Right lobe of liver (tissue), 4 donors: ENCODE measurements around the gene CTNND2.

Experiments used
- POLR2A ChIP-seq: fragments of 450-650 bp; IDR thresholded peaks from one replicate; pipeline ENCODE4 v1.6.1; 2017; ENCODE audit warnings: antibody characterized with exemption, mild to moderate bottlenecking
- TF ChIP-seq, protein P1 (sequence below), 4 donors: fragments of 200-600 bp in 3 of 4; fragments of 450-650 bp in 1 of 4; IDR thresholded peaks; one replicate each; pipeline versions ENCODE4 v1.5.1 to v1.8.0; 2016 to 2022; ENCODE audit warnings: antibody characterized with exemption in 4 of 4, mild to moderate bottlenecking in 2 of 4
- donor health status: DM: no; HTN: no; CAD: no.
- donor health status: DM: no; HTN: no; CAD: no.
- donor health status: DM: no; HTN: yes; CAD: no.

DNA sequence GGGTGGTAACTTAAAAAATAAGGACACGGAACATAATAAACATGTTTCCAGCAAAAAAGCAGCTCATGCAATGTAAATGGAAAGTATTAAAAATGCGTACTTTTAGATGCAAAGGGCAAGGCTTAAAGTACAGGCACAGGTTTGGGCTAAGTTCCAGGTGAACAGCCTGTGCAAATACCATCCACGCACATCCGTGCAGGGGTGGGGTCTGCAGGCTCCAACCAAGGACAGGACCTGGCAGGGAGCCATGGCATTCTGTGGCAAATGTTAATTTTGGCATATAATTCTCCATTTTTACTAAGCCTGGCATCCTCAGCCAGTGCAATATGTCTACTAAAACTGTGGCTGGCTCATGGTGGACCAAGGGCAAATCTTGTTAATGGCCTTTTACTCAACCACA is 777.4 kb downstream of the CTNND2 start:
- TF ChIP-seq, protein P1, sequence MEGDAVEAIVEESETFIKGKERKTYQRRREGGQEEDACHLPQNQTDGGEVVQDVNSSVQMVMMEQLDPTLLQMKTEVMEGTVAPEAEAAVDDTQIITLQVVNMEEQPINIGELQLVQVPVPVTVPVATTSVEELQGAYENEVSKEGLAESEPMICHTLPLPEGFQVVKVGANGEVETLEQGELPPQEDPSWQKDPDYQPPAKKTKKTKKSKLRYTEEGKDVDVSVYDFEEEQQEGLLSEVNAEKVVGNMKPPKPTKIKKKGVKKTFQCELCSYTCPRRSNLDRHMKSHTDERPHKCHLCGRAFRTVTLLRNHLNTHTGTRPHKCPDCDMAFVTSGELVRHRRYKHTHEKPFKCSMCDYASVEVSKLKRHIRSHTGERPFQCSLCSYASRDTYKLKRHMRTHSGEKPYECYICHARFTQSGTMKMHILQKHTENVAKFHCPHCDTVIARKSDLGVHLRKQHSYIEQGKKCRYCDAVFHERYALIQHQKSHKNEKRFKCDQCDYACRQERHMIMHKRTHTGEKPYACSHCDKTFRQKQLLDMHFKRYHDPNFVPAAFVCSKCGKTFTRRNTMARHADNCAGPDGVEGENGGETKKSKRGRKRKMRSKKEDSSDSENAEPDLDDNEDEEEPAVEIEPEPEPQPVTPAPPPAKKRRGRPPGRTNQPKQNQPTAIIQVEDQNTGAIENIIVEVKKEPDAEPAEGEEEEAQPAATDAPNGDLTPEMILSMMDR (IDR thresholded peaks at IDR 0.05) = no peak
- TF ChIP-seq POLR2A = no peak
